ENCODE measurements around the gene NCKAP1. TPM values are rescaled to one million over a fixed set of nuclear protein-coding genes. Genes with fewer than 3 reads are reported as not detected.

The NCKAP1 gene
- total and polyA plus RNA-seq, 2 donors (not counting 1 experiment from before 2014, with no cell fraction given) = 141 to 219 TPM

DNA sequence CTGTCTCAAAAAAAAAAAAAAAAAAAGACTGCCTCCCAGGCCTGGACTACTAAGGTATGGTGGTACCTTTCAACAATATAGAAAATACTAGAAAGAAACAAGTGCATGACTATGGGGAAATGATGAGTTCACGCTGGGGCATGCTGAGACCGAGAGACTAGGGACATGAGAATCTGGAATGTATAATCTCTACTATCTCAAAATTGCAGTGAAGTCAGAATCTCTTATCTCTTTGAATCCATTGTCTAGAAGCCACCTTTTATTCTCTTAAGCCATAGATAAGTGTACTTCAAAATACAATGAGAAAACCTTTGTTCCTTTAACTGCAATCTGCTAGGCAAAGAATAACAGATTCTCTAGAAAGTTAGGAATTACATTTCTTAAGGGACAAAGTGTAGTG lies 177.4 kb downstream of the NCKAP1 start:
- Histone ChIP-seq H2AFZ (ENCODE audit: low read length) (no peak overlapping the region), H3K4me1 (ENCODE audit: control insufficient read depth, extremely low read depth, insufficient read depth, low read length) (no peaks in the 10 kb centered on the region), H3K27ac (ENCODE audit: insufficient read depth, low read length) (no peak overlapping the region), H3K9ac (ENCODE audit: insufficient read depth, low read length) (no peak overlapping the region), H3K4me2 (ENCODE audit: extremely low read depth, insufficient read depth, low read length) (no peak overlapping the region), H3K9me3 (ENCODE audit: control insufficient read depth, insufficient read depth, low read depth, low read length) (no peaks in the 10 kb centered on the region), H3K36me3 (ENCODE audit: control insufficient read depth, insufficient read depth, low read length) (no peaks in the 10 kb centered on the region), H3K4me3 (replicated peaks in 1 of 4; ENCODE audit: control extremely low read depth in 1 of 4, insufficient read depth in 1 of 4, low read depth in 3 of 4, low read length in 4 of 4) (no peak overlapping the region), H3K79me2 (ENCODE audit: control insufficient read depth, insufficient read depth, low read length) (no peaks in the 10 kb centered on the region), H3K27me3 (ENCODE audit: control insufficient read depth, insufficient read depth, low read length) (no peaks in the 10 kb centered on the region), H4K20me1 (ENCODE audit: control insufficient read depth, extremely low read depth, insufficient read depth, low read length) (no peaks in the 10 kb centered on the region)
- no peak for DNase-seq (ENCODE audit: low read depth in 2 of 2)
- TF ChIP-seq, protein P1, sequence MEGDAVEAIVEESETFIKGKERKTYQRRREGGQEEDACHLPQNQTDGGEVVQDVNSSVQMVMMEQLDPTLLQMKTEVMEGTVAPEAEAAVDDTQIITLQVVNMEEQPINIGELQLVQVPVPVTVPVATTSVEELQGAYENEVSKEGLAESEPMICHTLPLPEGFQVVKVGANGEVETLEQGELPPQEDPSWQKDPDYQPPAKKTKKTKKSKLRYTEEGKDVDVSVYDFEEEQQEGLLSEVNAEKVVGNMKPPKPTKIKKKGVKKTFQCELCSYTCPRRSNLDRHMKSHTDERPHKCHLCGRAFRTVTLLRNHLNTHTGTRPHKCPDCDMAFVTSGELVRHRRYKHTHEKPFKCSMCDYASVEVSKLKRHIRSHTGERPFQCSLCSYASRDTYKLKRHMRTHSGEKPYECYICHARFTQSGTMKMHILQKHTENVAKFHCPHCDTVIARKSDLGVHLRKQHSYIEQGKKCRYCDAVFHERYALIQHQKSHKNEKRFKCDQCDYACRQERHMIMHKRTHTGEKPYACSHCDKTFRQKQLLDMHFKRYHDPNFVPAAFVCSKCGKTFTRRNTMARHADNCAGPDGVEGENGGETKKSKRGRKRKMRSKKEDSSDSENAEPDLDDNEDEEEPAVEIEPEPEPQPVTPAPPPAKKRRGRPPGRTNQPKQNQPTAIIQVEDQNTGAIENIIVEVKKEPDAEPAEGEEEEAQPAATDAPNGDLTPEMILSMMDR (conservative IDR thresholded peaks at IDR 0.05 in 1 of 2, IDR thresholded peaks at IDR 0.05 in 1 of 2; ENCODE audit: low read depth in 1 of 2, low read length in 2 of 2) = no peak
- TF ChIP-seq EZH2 (IDR thresholded peaks at IDR 0.05; ENCODE audit: low read length, missing control alignments) = no peak

Other genes starting within 250 kb of the NCKAP1 start
- 2.0 and 5.6 TPM in 2 replicates for gene FRZB, start 171.8 kb downstream of the NCKAP1 start, total RNA-seq
- gene FRZB, start 171.8 kb downstream of the NCKAP1 start, polyA plus RNA-seq = 1.4 and 1.5 TPM in 2 replicates
- gene DUSP19, start 40.3 kb upstream of the NCKAP1 start, total RNA-seq = 5.1 and 7.4 TPM in 2 replicates
- 2.4 and 2.6 TPM in 2 replicates for gene DUSP19, start 40.3 kb upstream of the NCKAP1 start, polyA plus RNA-seq
- gene NUP35, start 86.0 kb upstream of the NCKAP1 start, total RNA-seq = 6.7 and 8.9 TPM in 2 replicates
- 10.0 and 15.1 TPM in 2 replicates for gene NUP35, start 86.0 kb upstream of the NCKAP1 start, polyA plus RNA-seq

Data from fibroblast of lung (primary cell).